HepG2 (cell line): ENCODE measurements around the gene NKAIN4. TPM values are rescaled to one million over a fixed set of nuclear protein-coding genes. Genes with fewer than 3 reads are reported as not detected.
A peak's percentile ranks its signal among the peaks of the same experiment; 100 is the strongest.

Experiments
- EEA1 ChIP-seq: sonication (generic); formaldehyde crosslinking; IDR thresholded peaks from 2 replicates; pipeline ENCODE4 v1.5.1; 2020; ENCODE audit warnings: mild to moderate bottlenecking, missing genetic modification reagents, borderline replicate concordance
- HMG20A ChIP-seq: IDR thresholded peaks from 2 replicates; pipeline ENCODE4 v1.6.1; 2016; ENCODE audit warnings: borderline replicate concordance
- LCORL ChIP-seq, 2 experiments: fragments of 450-650 bp in 1 of 2; sonication (generic) in 1 of 2; formaldehyde crosslinking in 1 of 2; IDR thresholded peaks; 2 replicates each; pipeline versions ENCODE4 v1.5.0 to v1.6.1; 2017 to 2020; ENCODE audit warnings: antibody characterized with exemption in 1 of 2, missing genetic modification reagents in 1 of 2
- MXI1 ChIP-seq: IDR thresholded peaks from 3 replicates; pipeline ENCODE4 v1.6.1; 2012; ENCODE audit warnings: low read depth, low read length, inconsistent platforms, borderline replicate concordance
- NCOA1 ChIP-seq: sonication (generic); formaldehyde crosslinking; IDR thresholded peaks from 2 replicates; pipeline ENCODE4 v1.9.0; 2021; ENCODE audit warnings: missing genetic modification reagents
- NPAS2 ChIP-seq: sonication (generic); formaldehyde crosslinking; IDR thresholded peaks from 2 replicates; pipeline ENCODE4 v1.8.0; 2022; ENCODE audit warnings: mild to moderate bottlenecking, missing genetic modification reagents, borderline replicate concordance
- NR2C2 ChIP-seq: sonication (generic); formaldehyde crosslinking; IDR thresholded peaks from 2 replicates; pipeline ENCODE4 v1.4.0; 2020; ENCODE audit warnings: missing genetic modification reagents, mild to moderate bottlenecking, moderate library complexity, borderline replicate concordance
- POLR2G ChIP-seq: fragments of 200-400 bp; formaldehyde crosslinking; IDR thresholded peaks from 2 replicates; pipeline ENCODE4 v1.6.1; 2018; ENCODE audit warnings: mild to moderate bottlenecking, low read depth, low read length, moderate library complexity
- RFX5 ChIP-seq: IDR thresholded peaks from 2 replicates; pipeline ENCODE4 v1.6.1; 2011; ENCODE audit warnings: low read depth, low read length, improper control_type of control experiment
- SALL1 ChIP-seq: sonication (generic); formaldehyde crosslinking; IDR thresholded peaks from 2 replicates; pipeline ENCODE4 v1.8.0; 2022; ENCODE audit warnings: mild to moderate bottlenecking, missing genetic modification reagents
- SP2 ChIP-seq: sonication (generic); formaldehyde crosslinking; IDR thresholded peaks from 2 replicates; pipeline ENCODE4 v1.5.1; 2020; ENCODE audit warnings: mild to moderate bottlenecking, missing genetic modification reagents
- ZNF777 ChIP-seq: sonication (generic); formaldehyde crosslinking; IDR thresholded peaks from 2 replicates; pipeline ENCODE4 v1.4.0; 2020; ENCODE audit warnings: missing genetic modification reagents
- ZNF780A ChIP-seq: sonication (generic); formaldehyde crosslinking; IDR thresholded peaks from 2 replicates; pipeline ENCODE4 v1.8.0; 2022; ENCODE audit warnings: mild to moderate bottlenecking, missing genetic modification reagents, moderate library complexity
- ZSCAN9 ChIP-seq: IDR thresholded peaks from 2 replicates; pipeline ENCODE4 v1.6.1; 2016; ENCODE audit warnings: borderline replicate concordance
- polyA plus RNA-seq, 8 experiments: library from polyadenylated mRNA; depleted of rRNA in 3 of 8; stranded (reverse) in 7 of 8; unstranded in 1 of 8; fragments of >200 nt; fragmentation: Illumina TruSeq in 4 of 8; extraction: Trizol in 4 of 8; gene quantifications; 2 replicates each; pipeline versions ENCODE4 v1.2.1 to v1.2.3, GENCODE V29; 2011 to 2016; ENCODE audit warnings: low read depth in 4 of 8, missing spikeins in 1 of 8, mixed read lengths in 1 of 8; ENCODE audit not compliant: insufficient read depth in 1 of 8
- total RNA-seq, 5 experiments: library from RNA; depleted of rRNA; stranded (reverse); fragments of >200 nt; fragmentation: Illumina TruSeq; extraction: Trizol; gene quantifications; 2 replicates each; pipeline ENCODE4 v1.2.3, GENCODE V29; 2016; ENCODE audit warnings: low read depth in 1 of 5
- TF ChIP-seq, protein P1 (sequence below): sonication (generic); formaldehyde crosslinking; IDR thresholded peaks from 2 replicates; pipeline ENCODE4 v1.4.0; 2020; ENCODE audit warnings: missing genetic modification reagents
- TF ChIP-seq, protein P2 (sequence below): sonication (generic); formaldehyde crosslinking; conservative IDR thresholded peaks from 2 replicates; pipeline ENCODE4 v1.8.0; 2022; ENCODE audit warnings: mild to moderate bottlenecking, moderate library complexity, missing genetic modification reagents
- TF ChIP-seq, protein P3 (sequence below): sonication (generic); formaldehyde crosslinking; IDR thresholded peaks from 2 replicates; pipeline ENCODE4 v1.8.0; 2022; ENCODE audit warnings: mild to moderate bottlenecking, missing genetic modification reagents; ENCODE audit not compliant: insufficient replicate concordance
- TF ChIP-seq, protein P4 (sequence below): sonication (generic); formaldehyde crosslinking; IDR thresholded peaks from 2 replicates; pipeline ENCODE4 v1.4.0; 2020; ENCODE audit warnings: missing genetic modification reagents, borderline replicate concordance
- TF ChIP-seq, protein P5 (sequence below): sonication (generic); formaldehyde crosslinking; IDR thresholded peaks from 2 replicates; pipeline ENCODE4 v1.4.0; 2020; ENCODE audit warnings: mild to moderate bottlenecking, missing genetic modification reagents, borderline replicate concordance
- TF ChIP-seq, protein P6 (sequence below): IDR thresholded peaks from 2 replicates; pipeline ENCODE4 v1.6.1; 2016

The NKAIN4 gene
- total and polyA plus RNA-seq, 2 of the 13 experiments (the other 11 are each of a cell fraction or from before 2014, with no cell fraction given), result not detected

DNA sequence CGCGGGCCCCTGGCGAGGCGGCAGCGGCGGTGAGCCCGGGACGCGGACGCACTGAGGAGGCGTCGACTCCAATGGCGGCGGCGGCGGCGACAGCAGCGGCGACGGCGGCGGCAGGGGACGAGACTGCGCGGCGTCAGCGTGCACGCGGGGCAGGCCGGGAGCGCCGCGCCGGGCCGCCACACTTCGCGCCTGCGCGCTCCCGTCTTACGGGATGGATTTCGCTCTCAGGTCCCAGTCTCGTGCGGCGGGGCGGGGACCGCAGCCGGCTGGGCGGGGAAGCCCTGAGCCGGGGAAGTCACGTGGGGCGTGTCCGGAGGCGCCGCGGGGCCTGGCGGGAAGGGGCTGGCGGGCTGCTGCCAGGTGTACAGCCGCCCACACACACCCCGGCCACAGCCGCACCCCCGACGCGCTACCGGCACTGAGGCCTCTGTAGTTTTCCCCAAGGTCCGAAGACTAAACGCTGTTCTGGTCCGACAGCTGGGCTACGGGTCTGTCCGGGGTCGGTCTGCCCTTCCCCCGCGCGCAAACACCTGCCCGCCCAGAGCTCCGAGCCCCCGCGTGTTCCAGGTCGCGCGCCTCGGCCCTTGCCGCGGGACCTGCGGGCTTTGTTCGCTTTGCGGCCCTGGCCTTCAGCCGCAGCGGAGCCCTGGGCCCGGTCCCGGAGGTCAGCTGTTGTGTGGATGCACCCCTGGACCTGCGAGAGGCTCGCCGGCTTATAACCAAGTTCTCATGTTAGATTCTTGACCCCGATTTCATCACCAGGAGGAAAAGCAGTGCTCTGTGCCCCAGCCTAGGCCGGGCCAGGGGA, 38.0 kb downstream of the NKAIN4 start, which contains the start of gene YTHDF1 (continued):
- TF ChIP-seq, protein P1, sequence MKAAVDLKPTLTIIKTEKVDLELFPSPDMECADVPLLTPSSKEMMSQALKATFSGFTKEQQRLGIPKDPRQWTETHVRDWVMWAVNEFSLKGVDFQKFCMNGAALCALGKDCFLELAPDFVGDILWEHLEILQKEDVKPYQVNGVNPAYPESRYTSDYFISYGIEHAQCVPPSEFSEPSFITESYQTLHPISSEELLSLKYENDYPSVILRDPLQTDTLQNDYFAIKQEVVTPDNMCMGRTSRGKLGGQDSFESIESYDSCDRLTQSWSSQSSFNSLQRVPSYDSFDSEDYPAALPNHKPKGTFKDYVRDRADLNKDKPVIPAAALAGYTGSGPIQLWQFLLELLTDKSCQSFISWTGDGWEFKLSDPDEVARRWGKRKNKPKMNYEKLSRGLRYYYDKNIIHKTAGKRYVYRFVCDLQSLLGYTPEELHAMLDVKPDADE (CRISPR knock-in tag), result no peak
- TF ChIP-seq, protein P2, sequence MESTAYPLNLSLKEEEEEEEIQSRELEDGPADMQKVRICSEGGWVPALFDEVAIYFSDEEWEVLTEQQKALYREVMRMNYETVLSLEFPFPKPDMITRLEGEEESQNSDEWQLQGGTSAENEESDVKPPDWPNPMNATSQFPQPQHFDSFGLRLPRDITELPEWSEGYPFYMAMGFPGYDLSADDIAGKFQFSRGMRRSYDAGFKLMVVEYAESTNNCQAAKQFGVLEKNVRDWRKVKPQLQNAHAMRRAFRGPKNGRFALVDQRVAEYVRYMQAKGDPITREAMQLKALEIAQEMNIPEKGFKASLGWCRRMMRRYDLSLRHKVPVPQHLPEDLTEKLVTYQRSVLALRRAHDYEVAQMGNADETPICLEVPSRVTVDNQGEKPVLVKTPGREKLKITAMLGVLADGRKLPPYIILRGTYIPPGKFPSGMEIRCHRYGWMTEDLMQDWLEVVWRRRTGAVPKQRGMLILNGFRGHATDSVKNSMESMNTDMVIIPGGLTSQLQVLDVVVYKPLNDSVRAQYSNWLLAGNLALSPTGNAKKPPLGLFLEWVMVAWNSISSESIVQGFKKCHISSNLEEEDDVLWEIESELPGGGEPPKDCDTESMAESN (CRISPR knock-in tag), result peak; percentile 93
- TF ChIP-seq, protein P3, sequence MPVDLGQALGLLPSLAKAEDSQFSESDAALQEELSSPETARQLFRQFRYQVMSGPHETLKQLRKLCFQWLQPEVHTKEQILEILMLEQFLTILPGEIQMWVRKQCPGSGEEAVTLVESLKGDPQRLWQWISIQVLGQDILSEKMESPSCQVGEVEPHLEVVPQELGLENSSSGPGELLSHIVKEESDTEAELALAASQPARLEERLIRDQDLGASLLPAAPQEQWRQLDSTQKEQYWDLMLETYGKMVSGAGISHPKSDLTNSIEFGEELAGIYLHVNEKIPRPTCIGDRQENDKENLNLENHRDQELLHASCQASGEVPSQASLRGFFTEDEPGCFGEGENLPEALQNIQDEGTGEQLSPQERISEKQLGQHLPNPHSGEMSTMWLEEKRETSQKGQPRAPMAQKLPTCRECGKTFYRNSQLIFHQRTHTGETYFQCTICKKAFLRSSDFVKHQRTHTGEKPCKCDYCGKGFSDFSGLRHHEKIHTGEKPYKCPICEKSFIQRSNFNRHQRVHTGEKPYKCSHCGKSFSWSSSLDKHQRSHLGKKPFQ, result peak; percentile 84
- TF ChIP-seq SP2 (CRISPR knock-in tag) (peak; percentile 70), ZSCAN9 (peak; percentile 60; the same call in 1 of the 2 replicates), SALL1 (CRISPR knock-in tag) (peak; percentile 97), EEA1 (CRISPR knock-in tag) (peak; percentile 89), POLR2G (peak; percentile 81), MXI1 (peak; percentile 100), NR2C2 (CRISPR knock-in tag) (peak; percentile 76; the same call in 1 of the 2 replicates), ZNF780A (CRISPR knock-in tag) (peak; percentile 60; the same call in 1 of the 2 replicates), ZNF777 (CRISPR knock-in tag) (peak; percentile 80), LCORL (IDR thresholded peaks at IDR 0.05) (no peak), LCORL (CRISPR knock-in tag; IDR thresholded peaks at IDR 0.05) (peak; percentile 91), HMG20A (CRISPR knock-in tag) (peak; percentile 10; the same call in 1 of the 2 replicates), NPAS2 (CRISPR knock-in tag) (no peak), NCOA1 (CRISPR knock-in tag) (0 out of 2 replicates have a peak, but pooled peaks have one; percentile 47), RFX5 (peak; percentile 43; the same call in 1 of the 2 replicates)
- TF ChIP-seq, protein P4, sequence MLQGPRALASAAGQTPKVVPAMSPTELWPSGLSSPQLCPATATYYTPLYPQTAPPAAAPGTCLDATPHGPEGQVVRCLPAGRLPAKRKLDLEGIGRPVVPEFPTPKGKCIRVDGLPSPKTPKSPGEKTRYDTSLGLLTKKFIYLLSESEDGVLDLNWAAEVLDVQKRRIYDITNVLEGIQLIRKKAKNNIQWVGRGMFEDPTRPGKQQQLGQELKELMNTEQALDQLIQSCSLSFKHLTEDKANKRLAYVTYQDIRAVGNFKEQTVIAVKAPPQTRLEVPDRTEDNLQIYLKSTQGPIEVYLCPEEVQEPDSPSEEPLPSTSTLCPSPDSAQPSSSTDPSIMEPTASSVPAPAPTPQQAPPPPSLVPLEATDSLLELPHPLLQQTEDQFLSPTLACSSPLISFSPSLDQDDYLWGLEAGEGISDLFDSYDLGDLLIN (CRISPR knock-in tag), result peak; percentile 98; the same call in 1 of the 2 replicates
- TF ChIP-seq, protein P5, sequence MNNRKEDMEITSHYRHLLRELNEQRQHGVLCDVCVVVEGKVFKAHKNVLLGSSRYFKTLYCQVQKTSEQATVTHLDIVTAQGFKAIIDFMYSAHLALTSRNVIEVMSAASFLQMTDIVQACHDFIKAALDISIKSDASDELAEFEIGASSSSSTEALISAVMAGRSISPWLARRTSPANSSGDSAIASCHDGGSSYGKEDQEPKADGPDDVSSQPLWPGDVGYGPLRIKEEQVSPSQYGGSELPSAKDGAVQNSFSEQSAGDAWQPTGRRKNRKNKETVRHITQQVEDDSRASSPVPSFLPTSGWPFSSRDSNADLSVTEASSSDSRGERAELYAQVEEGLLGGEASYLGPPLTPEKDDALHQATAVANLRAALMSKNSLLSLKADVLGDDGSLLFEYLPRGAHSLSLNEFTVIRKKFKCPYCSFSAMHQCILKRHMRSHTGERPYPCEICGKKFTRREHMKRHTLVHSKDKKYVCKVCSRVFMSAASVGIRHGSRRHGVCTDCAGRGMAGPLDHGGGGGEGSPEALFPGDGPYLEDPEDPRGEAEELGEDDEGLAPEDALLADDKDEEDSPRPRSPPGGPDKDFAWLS, result peak; percentile 84
- TF ChIP-seq, protein P6, sequence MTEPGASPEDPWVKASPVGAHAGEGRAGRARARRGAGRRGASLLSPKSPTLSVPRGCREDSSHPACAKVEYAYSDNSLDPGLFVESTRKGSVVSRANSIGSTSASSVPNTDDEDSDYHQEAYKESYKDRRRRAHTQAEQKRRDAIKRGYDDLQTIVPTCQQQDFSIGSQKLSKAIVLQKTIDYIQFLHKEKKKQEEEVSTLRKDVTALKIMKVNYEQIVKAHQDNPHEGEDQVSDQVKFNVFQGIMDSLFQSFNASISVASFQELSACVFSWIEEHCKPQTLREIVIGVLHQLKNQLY, result peak; percentile 79; the same call in 1 of the 2 replicates
